GM12865 (cell line): ENCODE measurements around the gene RCN1.
A peak's percentile ranks its signal among the peaks of the same experiment; 100 is the strongest.

Experiments used
- DNase-seq: peaks from one replicate; pipeline ENCODE4 v3.0.0; 2010; ENCODE audit warnings: low read depth
- H3K4me3 ChIP-seq: 2 replicates; pipeline ENCODE4 v1.5.1; 2011; ENCODE audit warnings: mild to moderate bottlenecking, low read depth, low read length, control low read depth
- CTCF ChIP-seq: IDR thresholded peaks from 2 replicates; pipeline ENCODE4 v1.5.1; 2011; ENCODE audit warnings: low read length, control low read depth, low read depth, inconsistent platforms; ENCODE audit not compliant: insufficient read depth; ENCODE audit errors: missing control alignments

Gene RCN1

GRCh38 chr11:32068134-32068870 lies 22.6 kb upstream of the RCN1 start:
- no peak for DNase-seq
- no peak overlapping the region for H3K4me3 ChIP-seq
- no peak for TF ChIP-seq CTCF

- no peak overlapping the region for H3K4me3 ChIP-seq
- TF ChIP-seq CTCF = no peak
- peak; percentile 58 for DNase-seq
Observed at GRCh38 chr11:32069361-32070058, 21.4 kb upstream of the RCN1 start.

GRCh38 chr11:32070692-32071091 lies 20.2 kb upstream of the RCN1 start:
- no peak for DNase-seq
- no peak for TF ChIP-seq CTCF
- H3K4me3 ChIP-seq = no peak overlapping the region

- TF ChIP-seq CTCF = peak; percentile 18
- no peak for DNase-seq
- no peak overlapping the region for H3K4me3 ChIP-seq
Observed at GRCh38 chr11:32071811-32072210, 19.1 kb upstream of the RCN1 start.

GRCh38 chr11:32072872-32073643 lies 17.8 kb upstream of the RCN1 start:
- DNase-seq = no peak
- H3K4me3 ChIP-seq = no peak overlapping the region
- no peak for TF ChIP-seq CTCF

- DNase-seq = no peak
- H3K4me3 ChIP-seq = no peak overlapping the region
- TF ChIP-seq CTCF = no peak
Observed at GRCh38 chr11:32073644-32074026, 17.2 kb upstream of the RCN1 start.
